H9 (cell line): ENCODE measurements around the gene LRMDA. TPM values are rescaled to one million over a fixed set of nuclear protein-coding genes. Genes with fewer than 3 reads are reported as not detected.

ENCODE experiments used
- DNase-seq: peaks from one replicate; pipeline ENCODE4 v3.0.0-alpha.2; 2017
- H2AFZ ChIP-seq: one replicate; pipeline ENCODE4 v1.6.1; 2013; ENCODE audit warnings: mild to moderate bottlenecking, low read length, control low read depth, moderate library complexity
- H2AK5ac ChIP-seq: 2 replicates; pipeline ENCODE4 v1.6.1; 2013; ENCODE audit warnings: low read length, control low read depth, mixed read lengths; ENCODE audit not compliant: insufficient read length
- H2BK120ac ChIP-seq: one replicate; pipeline ENCODE4 v1.6.1; 2013; ENCODE audit warnings: low read depth, mild to moderate bottlenecking, low read length, control low read depth, inconsistent platforms; ENCODE audit not compliant: poor library complexity, severe bottlenecking
- H2BK12ac ChIP-seq: 2 replicates; pipeline ENCODE4 v1.6.1; 2013; ENCODE audit warnings: low read length, control low read depth, mixed read lengths, low read depth; ENCODE audit not compliant: insufficient read length
- H2BK15ac ChIP-seq: 2 replicates; pipeline ENCODE4 v1.6.1; 2013; ENCODE audit warnings: low read depth, low read length, control low read depth
- H2BK20ac ChIP-seq: one replicate; pipeline ENCODE4 v1.6.1; 2013; ENCODE audit warnings: low read depth, mild to moderate bottlenecking, low read length, control low read depth, inconsistent platforms; ENCODE audit not compliant: poor library complexity, severe bottlenecking
- H2BK5ac ChIP-seq: 2 replicates; pipeline ENCODE4 v1.6.1; 2013; ENCODE audit warnings: low read length, control low read depth, mixed read lengths; ENCODE audit not compliant: insufficient read length
- H3K14ac ChIP-seq: 2 replicates; pipeline ENCODE4 v1.6.1; 2013; ENCODE audit warnings: low read length, control low read depth; ENCODE audit not compliant: insufficient read depth
- H3K18ac ChIP-seq: 2 replicates; pipeline ENCODE4 v1.6.1; 2013; ENCODE audit warnings: low read depth, mild to moderate bottlenecking, mixed read lengths, low read length, control low read depth; ENCODE audit not compliant: insufficient read length
- H3K23ac ChIP-seq: 2 replicates; pipeline ENCODE4 v1.6.1; 2013; ENCODE audit warnings: low read length, control low read depth, mixed read lengths, low read depth; ENCODE audit not compliant: insufficient read length
- H3K23me2 ChIP-seq: 2 replicates; pipeline ENCODE4 v1.6.1; 2013; ENCODE audit warnings: low read depth, mild to moderate bottlenecking, mixed read lengths, low read length, control low read depth; ENCODE audit not compliant: insufficient read length, poor library complexity, severe bottlenecking
- H3K27ac ChIP-seq: 2 replicates; pipeline ENCODE4 v1.5.1; 2013; ENCODE audit warnings: low read length, control low read depth, mixed read lengths, low read depth; ENCODE audit not compliant: insufficient read length
- H3K27me3 ChIP-seq: 2 replicates; pipeline ENCODE4 v1.6.1; 2013; ENCODE audit warnings: low read length, control low read depth, inconsistent platforms; ENCODE audit not compliant: insufficient read depth
- H3K4ac ChIP-seq: 2 replicates; pipeline ENCODE4 v1.6.1; 2013; ENCODE audit warnings: low read depth, mild to moderate bottlenecking, control low read depth, inconsistent platforms, low read length, moderate library complexity
- H3K4me1 ChIP-seq: 2 replicates; pipeline ENCODE4 v1.6.1; 2013; ENCODE audit warnings: low read length, control low read depth, inconsistent platforms; ENCODE audit not compliant: insufficient read depth
- H3K4me2 ChIP-seq: 2 replicates; pipeline ENCODE4 v1.6.1; 2013; ENCODE audit warnings: low read length, control low read depth, mixed read lengths; ENCODE audit not compliant: insufficient read length, insufficient read depth
- H3K56ac ChIP-seq: 2 replicates; pipeline ENCODE4 v1.6.1; 2013; ENCODE audit warnings: low read depth, mild to moderate bottlenecking, mixed read lengths, low read length, control low read depth; ENCODE audit not compliant: insufficient read length
- H3K79me1 ChIP-seq: 2 replicates; pipeline ENCODE4 v1.6.1; 2013; ENCODE audit warnings: low read depth, mild to moderate bottlenecking, moderate library complexity, low read length, control low read depth, inconsistent platforms; ENCODE audit not compliant: insufficient read depth, poor library complexity, severe bottlenecking
- H3K79me2 ChIP-seq: 2 replicates; pipeline ENCODE4 v1.6.1; 2013; ENCODE audit warnings: low read length, control low read depth, inconsistent platforms; ENCODE audit not compliant: insufficient read depth
- H3K9ac ChIP-seq: 2 replicates; pipeline ENCODE4 v1.6.1; 2013; ENCODE audit warnings: low read length, control low read depth, mixed read lengths; ENCODE audit not compliant: insufficient read length; ENCODE audit errors: extremely low read depth
- H3K9me3 ChIP-seq: one replicate; pipeline ENCODE4 v1.6.1; 2013; ENCODE audit warnings: low read depth, low read length, inconsistent platforms; ENCODE audit not compliant: control insufficient read depth
- H3T11ph ChIP-seq: one replicate; pipeline ENCODE4 v1.6.1; 2013; ENCODE audit warnings: mild to moderate bottlenecking, low read length, control low read depth, inconsistent platforms
- H4K20me1 ChIP-seq: one replicate; pipeline ENCODE4 v1.6.1; 2013; ENCODE audit not compliant: control insufficient read depth, insufficient read length, insufficient read depth
- H4K5ac ChIP-seq: 2 replicates; pipeline ENCODE4 v1.6.1; 2013; ENCODE audit warnings: low read depth, mild to moderate bottlenecking, mixed read lengths, low read length, control low read depth; ENCODE audit not compliant: insufficient read length
- H4K8ac ChIP-seq: replicated peaks from 2 replicates; pipeline ENCODE4 v1.6.1; 2013; ENCODE audit warnings: low read length, control low read depth, mixed read lengths, low read depth; ENCODE audit not compliant: insufficient read length
- H4K91ac ChIP-seq: 2 replicates; pipeline ENCODE4 v1.6.1; 2013; ENCODE audit warnings: low read depth, mild to moderate bottlenecking, moderate library complexity, mixed read lengths, low read length, control low read depth; ENCODE audit not compliant: insufficient read length
- H3K27ac Mint-ChIP-seq, 3 experiments: 2 replicates in 2 of 3; 3 replicates in 1 of 3; pipeline ENCODE4 v1.8.0; 2020 to 2021; ENCODE audit warnings: mixed read lengths in 3 of 3, mild to moderate bottlenecking in 1 of 3, moderate library complexity in 1 of 3
- H3K27me3 Mint-ChIP-seq: 2 replicates; pipeline ENCODE4 v1.8.0; 2021; ENCODE audit warnings: low read depth, mild to moderate bottlenecking, moderate library complexity, mixed read lengths
- H3K36me3 Mint-ChIP-seq, 3 experiments: 2 replicates in 2 of 3; 3 replicates in 1 of 3; pipeline ENCODE4 v1.8.0; 2020 to 2021; ENCODE audit warnings: low read depth in 3 of 3, mixed read lengths in 3 of 3; ENCODE audit not compliant: insufficient read depth in 1 of 3
- H3K4me1 Mint-ChIP-seq, 2 experiments: 2 replicates each; pipeline ENCODE4 v1.8.0; 2020; ENCODE audit warnings: mixed read lengths in 2 of 2
- H3K4me3 Mint-ChIP-seq, 2 experiments: 2 replicates in 1 of 2; 3 replicates in 1 of 2; pipeline ENCODE4 v1.8.0; 2020 to 2021; ENCODE audit warnings: mild to moderate bottlenecking in 2 of 2, mixed read lengths in 2 of 2, moderate library complexity in 1 of 2
- H3K9me3 Mint-ChIP-seq, 2 experiments: 2 replicates in 1 of 2; 3 replicates in 1 of 2; pipeline ENCODE4 v1.8.0; 2020; ENCODE audit warnings: mild to moderate bottlenecking in 2 of 2, mixed read lengths in 2 of 2, moderate library complexity in 1 of 2
- CTCF ChIP-seq: fragments of 200-600 bp; sonication (generic); conservative IDR thresholded peaks from 3 replicates; pipeline ENCODE4 v1.8.0; 2021; ENCODE audit warnings: antibody characterized with exemption, mild to moderate bottlenecking
- WGBS: extraction: QIAGEN DNeasy Blood & Tissue Kit; methylation state at CpG from one replicate; pipeline ENCODE4 v1.1.7; 2013; ENCODE audit warnings: missing lambda C conversion rate, low lambda C conversion rate, mixed read lengths; ENCODE audit not compliant: insufficient read length; ENCODE audit errors: extremely low coverage; 5-methylcytosine and 5-hydroxymethylcytosine counted together
- total RNA-seq: library from RNA; stranded (reverse); gene quantifications from 2 replicates; pipeline ENCODE4 v1.2.1, GENCODE V29; 2021

LRMDA gene
- total RNA-seq, 1 experiment from 2014 or later, result 1.8 TPM

GRCh38 chr10:75660823-75661222 lies 229.4 kb downstream of the LRMDA start:
- H2BK5ac ChIP-seq, result no peak overlapping the region
- H3K79me2 ChIP-seq, result no peaks in the 10 kb centered on the region
- no peak overlapping the region for H2BK15ac ChIP-seq
- H4K91ac ChIP-seq, result no peak overlapping the region
- H3K14ac ChIP-seq, result no peak overlapping the region
- DNase-seq, result no peak
- no peak overlapping the region for H3K4ac ChIP-seq
- H3K27me3 ChIP-seq, result no peaks in the 10 kb centered on the region
- no peak overlapping the region for H4K8ac ChIP-seq
- H2BK20ac ChIP-seq, result no peak overlapping the region
- H3K4me2 ChIP-seq, result no peak overlapping the region
- Mint-ChIP-seq H3K36me3 (no peaks in the 10 kb centered on the region), H3K9me3 (no peaks in the 10 kb centered on the region), H3K4me1 (0 out of 4 replicates have a peak, but pooled peaks cover 0 to 2% of the 10 kb centered on the region in 2 experiments), H3K4me3 (no peak overlapping the region), H3K27me3 (peaks cover 19% of the 10 kb centered on the region), H3K27ac (no peak overlapping the region)
- H3K56ac ChIP-seq, result no peak overlapping the region
- no peaks in the 10 kb centered on the region for H3K4me1 ChIP-seq
- H2AK5ac ChIP-seq, result no peak overlapping the region
- no peak overlapping the region for H3K9ac ChIP-seq
- H3K23me2 ChIP-seq, result no peaks in the 10 kb centered on the region
- H3T11ph ChIP-seq, result no peak overlapping the region
- no peak overlapping the region for H3K18ac ChIP-seq
- no peaks in the 10 kb centered on the region for H3K79me1 ChIP-seq
- TF ChIP-seq CTCF, result no peak
- H3K23ac ChIP-seq, result no peak overlapping the region
- no CpG with 5 or more reads among the region's 7 CpGs for WGBS
- no peak overlapping the region for H2BK12ac ChIP-seq
- H4K20me1 ChIP-seq, result no peaks in the 10 kb centered on the region
- H2AFZ ChIP-seq, result no peak overlapping the region
- H3K27ac ChIP-seq, result no peak overlapping the region
- no peak overlapping the region for H2BK120ac ChIP-seq
- H4K5ac ChIP-seq, result no peak overlapping the region
- no peaks in the 10 kb centered on the region for H3K9me3 ChIP-seq
